GM08714 (cell line): Measurements from ENCODE around the gene CD300A.
"Not testable (repeated sequence)": the region's sequence is repeated elsewhere in the genome, so short reads cannot be mapped to it uniquely, and the experiment has no call there.

Source experiments
- H3K4me3 ChIP-seq: fragments of 200-500 bp; sonication (Bioruptor generic); 2 replicates; pipeline ENCODE4 v1.5.1; 2014; ENCODE audit warnings: mild to moderate bottlenecking, low read length, inconsistent platforms
- ZNF274 ChIP-seq: IDR thresholded peaks from 2 replicates; pipeline ENCODE4 v1.6.1; 2012; ENCODE audit warnings: mild to moderate bottlenecking, low read depth, low read length

The CD300A gene

GRCh38 chr17:74508156-74508555 lies 41.7 kb downstream of the CD300A start:
- H3K4me3 ChIP-seq, result no peak overlapping the region
- TF ChIP-seq ZNF274, result no peak

- no peak for TF ChIP-seq ZNF274
- no peak overlapping the region for H3K4me3 ChIP-seq
Observed at GRCh38 chr17:74512036-74512435, 45.6 kb downstream of the CD300A start.

- no peak for TF ChIP-seq ZNF274
- no peak overlapping the region for H3K4me3 ChIP-seq
Observed at GRCh38 chr17:74512624-74513091, 46.2 kb downstream of the CD300A start.

- no peak for TF ChIP-seq ZNF274
- no peak overlapping the region for H3K4me3 ChIP-seq
Observed at GRCh38 chr17:74513987-74514631, 47.7 kb downstream of the CD300A start.

- H3K4me3 ChIP-seq, result no peak overlapping the region
Observed at GRCh38 chr17:74514632-74515334, 48.3 kb downstream of the CD300A start.

GRCh38 chr17:74515941-74516340 lies 49.5 kb downstream of the CD300A start:
- no peak overlapping the region for H3K4me3 ChIP-seq
- no peak for TF ChIP-seq ZNF274

More at GRCh38 chr17:74514632-74515334, 48.3 kb downstream of the CD300A start:
- TF ChIP-seq ZNF274, result no peak

- TF ChIP-seq ZNF274, result no peak
- H3K4me3 ChIP-seq, result no peak overlapping the region
Observed at GRCh38 chr17:74516561-74517328, 50.3 kb downstream of the CD300A start.

GRCh38 chr17:74518413-74518981 lies 52.1 kb downstream of the CD300A start:
- not testable (repeated sequence) for H3K4me3 ChIP-seq

- H3K4me3 ChIP-seq, result no peak overlapping the region
- TF ChIP-seq ZNF274, result no peak
Observed at GRCh38 chr17:74520016-74520434, 53.6 kb downstream of the CD300A start.

- TF ChIP-seq ZNF274, result no peak
- H3K4me3 ChIP-seq, result no peak overlapping the region
Observed at GRCh38 chr17:74520790-74521480, 54.5 kb downstream of the CD300A start.

- TF ChIP-seq ZNF274, result no peak
- H3K4me3 ChIP-seq, result no peak overlapping the region
Observed at GRCh38 chr17:74521701-74522201, 55.3 kb downstream of the CD300A start.

GRCh38 chr17:74522381-74523105 lies 56.1 kb downstream of the CD300A start:
- TF ChIP-seq ZNF274, result no peak
- no peak overlapping the region for H3K4me3 ChIP-seq

GRCh38 chr17:74523308-74523707 lies 56.9 kb downstream of the CD300A start:
- H3K4me3 ChIP-seq, result no peak overlapping the region
- TF ChIP-seq ZNF274, result no peak
